ENCODE measurements around the gene MORF4L2.

DNA sequence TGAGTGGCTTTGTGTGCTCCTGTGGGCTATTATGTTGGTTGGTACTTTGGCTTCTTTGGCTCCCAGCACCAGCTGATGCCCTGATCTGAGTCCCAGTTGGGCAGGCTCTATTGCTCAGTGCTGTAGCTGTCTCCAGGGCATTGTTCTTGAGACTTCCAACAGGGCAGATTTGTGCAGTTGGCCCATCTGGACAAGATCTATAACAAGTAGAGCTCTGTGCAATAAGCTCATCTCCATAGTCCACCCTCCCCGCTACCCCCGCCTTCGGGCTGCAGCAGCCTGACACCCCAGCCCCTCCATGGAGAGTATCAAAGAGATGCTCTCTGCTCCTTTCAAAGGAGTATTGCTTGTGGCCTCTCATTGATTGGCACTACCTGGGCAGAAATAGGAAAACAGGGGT, 18.4 kb upstream of the MORF4L2 start:
- no peak for TF ChIP-seq SMC3 (IDR thresholded peaks at IDR 0.05; ENCODE audit: low read depth, low read length)
- TF ChIP-seq, protein P1, sequence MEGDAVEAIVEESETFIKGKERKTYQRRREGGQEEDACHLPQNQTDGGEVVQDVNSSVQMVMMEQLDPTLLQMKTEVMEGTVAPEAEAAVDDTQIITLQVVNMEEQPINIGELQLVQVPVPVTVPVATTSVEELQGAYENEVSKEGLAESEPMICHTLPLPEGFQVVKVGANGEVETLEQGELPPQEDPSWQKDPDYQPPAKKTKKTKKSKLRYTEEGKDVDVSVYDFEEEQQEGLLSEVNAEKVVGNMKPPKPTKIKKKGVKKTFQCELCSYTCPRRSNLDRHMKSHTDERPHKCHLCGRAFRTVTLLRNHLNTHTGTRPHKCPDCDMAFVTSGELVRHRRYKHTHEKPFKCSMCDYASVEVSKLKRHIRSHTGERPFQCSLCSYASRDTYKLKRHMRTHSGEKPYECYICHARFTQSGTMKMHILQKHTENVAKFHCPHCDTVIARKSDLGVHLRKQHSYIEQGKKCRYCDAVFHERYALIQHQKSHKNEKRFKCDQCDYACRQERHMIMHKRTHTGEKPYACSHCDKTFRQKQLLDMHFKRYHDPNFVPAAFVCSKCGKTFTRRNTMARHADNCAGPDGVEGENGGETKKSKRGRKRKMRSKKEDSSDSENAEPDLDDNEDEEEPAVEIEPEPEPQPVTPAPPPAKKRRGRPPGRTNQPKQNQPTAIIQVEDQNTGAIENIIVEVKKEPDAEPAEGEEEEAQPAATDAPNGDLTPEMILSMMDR (IDR thresholded peaks at IDR 0.05), result no peak
- TF ChIP-seq MXI1 (IDR thresholded peaks at IDR 0.05; ENCODE audit: low read depth, low read length), result no peak
- TF ChIP-seq FOXM1 (IDR thresholded peaks at IDR 0.05; ENCODE audit: low read depth), result no peak
- no peak for TF ChIP-seq REST (IDR thresholded peaks at IDR 0.05; ENCODE audit: low read depth, low read length)
- TF ChIP-seq MAX (IDR thresholded peaks at IDR 0.05; ENCODE audit: low read depth), result no peak
- no peak for TF ChIP-seq TEAD4 (IDR thresholded peaks at IDR 0.05; ENCODE audit: borderline replicate concordance, insufficient read depth)
- TF ChIP-seq TAF1 (IDR thresholded peaks at IDR 0.05; ENCODE audit: borderline replicate concordance, low read depth, low read length), result no peak
- no peak for TF ChIP-seq SIN3A (IDR thresholded peaks at IDR 0.05; ENCODE audit: borderline replicate concordance, low read depth, low read length)
- TF ChIP-seq RCOR1 (IDR thresholded peaks at IDR 0.05; ENCODE audit: low read length), result no peak
- no peak for TF ChIP-seq YY1 (IDR thresholded peaks at IDR 0.05; ENCODE audit: low read depth)
- TF ChIP-seq ELF1 (IDR thresholded peaks at IDR 0.05), result no peak
- no peak for TF ChIP-seq POLR2AphosphoS5 (IDR thresholded peaks at IDR 0.05; ENCODE audit: low read depth, low read length)
- no peak for TF ChIP-seq GATA2 (CRISPR knock-in tag; IDR thresholded peaks at IDR 0.05)
